GM19438 (cell line): ENCODE measurements around the gene SLC33A1.
"Not testable (repeated sequence)": the region's sequence is repeated elsewhere in the genome, so short reads cannot be mapped to it uniquely, and the experiment has no call there.

ENCODE experiments used
- ATAC-seq: cut with Tn5 transposase; IDR thresholded peaks from one replicate; pipeline ENCODE4 v1.9.1; 2021; ENCODE audit warnings: low read depth; ENCODE audit not compliant: unreplicated experiment

Gene SLC33A1

DNA sequence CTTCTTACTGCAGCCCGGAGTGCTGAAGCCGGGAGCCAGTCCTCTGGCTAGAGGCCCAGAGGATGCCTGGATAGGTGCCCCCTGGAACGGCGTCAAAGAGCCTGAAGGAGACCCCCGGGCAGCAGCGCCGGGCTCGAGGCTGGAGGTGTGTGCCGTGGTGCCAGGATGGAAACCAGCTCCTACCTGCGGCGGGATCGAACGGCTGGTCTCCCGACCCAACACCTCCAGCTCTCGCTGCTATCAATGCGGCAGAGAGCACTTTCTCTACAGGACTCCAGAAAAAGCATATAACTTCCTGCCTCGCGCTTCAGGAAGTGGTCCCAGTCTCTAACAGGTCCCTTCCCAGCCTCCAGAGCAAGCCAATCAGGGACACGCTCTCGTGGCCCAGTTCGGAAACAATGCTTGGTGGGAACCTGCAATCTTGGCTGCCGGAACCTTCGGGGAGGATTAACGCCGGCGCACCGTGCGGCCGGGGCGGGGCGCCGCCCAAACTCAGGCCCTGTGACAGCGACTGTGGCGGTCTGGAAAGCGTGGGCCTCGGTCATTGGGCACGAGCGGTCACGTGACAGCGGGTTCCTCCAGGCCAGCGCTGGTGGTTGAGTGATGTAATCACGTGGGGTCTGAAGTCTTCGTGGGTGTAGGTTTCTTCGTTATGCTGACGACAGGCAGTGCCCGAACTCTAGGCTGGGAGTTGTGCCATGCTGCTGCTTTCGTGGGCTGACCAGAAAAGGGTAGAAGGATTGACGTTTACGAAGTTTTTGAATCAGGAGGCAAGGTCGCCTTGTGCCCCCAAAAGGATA lies at the start of gene SLC33A1:
TSS of gene SLC33A1 (minus strand) at position 287 of the 800 bp plus-strand sequence. CDS start 430 bp downstream, outside the sequence.
- ATAC-seq: peak; percentile 95

DNA sequence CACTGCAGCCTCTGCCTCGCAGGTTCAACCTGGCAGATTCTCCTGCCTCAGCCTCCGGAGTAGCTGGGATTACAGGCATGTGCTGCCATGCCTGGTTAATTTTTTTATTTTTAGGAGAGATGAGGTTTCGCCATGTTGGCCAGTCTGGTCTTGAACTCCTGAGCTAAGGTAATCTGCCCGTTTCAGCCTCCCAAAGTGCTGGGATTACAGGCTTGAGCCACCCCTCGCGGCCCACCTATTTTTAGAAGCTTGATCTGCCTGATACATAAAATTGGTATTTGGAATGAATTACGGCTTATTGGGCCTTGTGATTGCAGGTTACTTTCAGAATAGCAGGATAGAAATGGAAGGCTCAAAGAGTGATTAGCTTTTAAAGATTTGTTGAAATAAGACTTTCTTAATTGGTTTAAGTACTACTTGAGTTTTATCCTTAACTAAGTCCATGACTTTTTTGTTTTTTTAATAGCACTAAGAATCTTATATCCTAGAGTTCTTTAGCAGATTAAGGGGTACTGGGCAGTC lies 41.2 kb upstream of the SLC33A1 start:
- ATAC-seq: no peak

DNA sequence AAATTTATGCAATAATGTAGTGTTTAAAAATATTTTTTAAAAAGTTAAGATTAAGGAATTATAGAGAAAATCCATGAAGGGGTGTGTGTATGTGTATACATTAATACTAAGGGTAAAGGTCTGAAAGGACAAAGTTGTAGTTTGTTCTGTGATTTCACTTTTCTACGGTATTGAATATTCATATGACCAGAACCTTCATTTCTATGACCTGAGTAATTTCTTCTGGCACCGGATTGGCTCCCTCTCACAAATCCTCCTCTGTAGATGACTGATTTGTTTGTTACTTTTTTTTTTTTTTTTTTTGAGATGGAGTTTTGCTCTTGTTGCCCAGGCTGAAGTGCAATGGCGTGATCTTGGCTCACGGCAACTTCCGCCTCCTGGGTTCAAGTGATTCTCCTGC lies 37.1 kb upstream of the SLC33A1 start:
- no peak for ATAC-seq

DNA sequence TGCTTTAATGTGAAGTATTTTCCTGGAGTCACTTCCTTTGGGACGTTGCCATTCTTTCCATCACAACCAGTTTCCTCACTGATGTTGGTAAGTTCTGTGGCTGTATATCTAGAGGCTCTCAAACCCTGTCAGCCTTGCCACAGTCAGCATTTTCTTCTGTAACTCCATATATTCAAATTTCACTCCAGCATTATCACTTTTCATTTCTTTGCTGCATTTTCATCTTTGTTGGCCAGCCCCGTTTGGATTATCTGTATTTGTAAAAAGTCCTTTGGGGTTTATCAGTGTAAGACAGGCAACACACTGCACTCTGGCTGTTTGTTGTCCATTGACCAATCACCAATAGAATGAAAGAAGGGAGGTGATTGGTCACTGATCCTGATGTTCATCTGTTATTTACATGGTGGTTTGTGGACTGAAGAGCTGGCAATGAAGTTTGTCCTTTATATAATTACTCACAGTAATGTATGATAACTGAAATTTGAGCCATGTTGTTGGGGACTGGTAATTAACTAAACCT lies 36.5 kb upstream of the SLC33A1 start:
- ATAC-seq: no peak

DNA sequence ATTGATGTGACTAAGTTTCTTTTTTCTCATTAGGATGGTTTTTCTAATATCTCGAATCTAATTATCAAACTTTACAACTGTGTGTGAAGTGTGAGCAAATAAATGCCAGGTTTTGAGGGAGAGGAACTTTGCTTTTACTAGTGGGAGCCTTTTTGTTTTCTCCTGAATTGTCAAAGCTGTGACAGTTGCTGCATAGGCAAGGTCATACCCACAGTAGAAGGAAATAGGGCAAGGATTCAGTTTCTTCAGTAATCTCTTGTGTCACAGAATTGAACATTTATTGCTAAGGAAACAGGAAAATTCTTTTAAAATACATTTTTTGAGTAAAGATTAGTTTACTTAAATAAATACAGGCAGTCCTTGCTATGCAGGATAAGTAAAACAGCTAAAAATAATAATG lies 35.7 kb upstream of the SLC33A1 start:
- ATAC-seq: no peak

DNA sequence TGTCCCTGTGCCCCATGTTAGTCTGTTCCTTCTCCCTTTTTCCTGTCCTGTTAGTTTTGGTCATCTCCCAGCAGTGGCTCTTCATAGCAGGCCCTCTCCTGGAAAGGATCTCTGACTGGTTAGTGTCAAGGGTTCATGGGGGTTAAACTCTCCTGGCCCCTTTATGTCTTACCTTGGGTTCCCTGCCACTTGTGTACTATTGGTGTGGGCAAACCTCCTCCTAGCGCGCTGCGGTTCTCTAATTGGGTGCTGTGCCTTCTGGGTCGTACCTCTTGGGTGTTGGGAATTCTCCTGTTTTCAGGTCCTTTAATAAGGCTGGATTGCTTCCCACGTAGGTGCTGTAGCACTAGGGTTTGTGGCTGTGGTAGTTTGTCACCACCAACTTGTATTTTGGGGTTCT lies 35.0 kb upstream of the SLC33A1 start:
- no peak for ATAC-seq

DNA sequence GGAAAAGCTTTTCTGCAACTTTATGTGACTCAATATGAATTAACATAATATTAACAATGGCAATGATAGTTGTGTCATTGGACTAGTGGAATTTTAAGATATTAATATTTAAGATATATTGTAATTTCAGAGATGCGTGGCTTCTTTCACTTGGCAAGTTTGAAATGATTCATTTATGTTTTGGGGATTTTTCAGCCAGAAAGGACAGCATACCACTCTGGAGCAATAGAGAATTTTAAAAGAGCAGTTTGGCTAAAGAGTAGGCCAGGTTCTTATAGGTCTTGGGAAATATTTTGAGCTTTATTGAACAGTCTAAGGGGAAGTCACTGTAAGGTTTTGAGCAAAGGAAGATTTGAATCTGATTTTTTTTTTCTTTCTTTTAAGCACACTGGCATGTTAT lies 32.7 kb upstream of the SLC33A1 start:
- no peak for ATAC-seq

DNA sequence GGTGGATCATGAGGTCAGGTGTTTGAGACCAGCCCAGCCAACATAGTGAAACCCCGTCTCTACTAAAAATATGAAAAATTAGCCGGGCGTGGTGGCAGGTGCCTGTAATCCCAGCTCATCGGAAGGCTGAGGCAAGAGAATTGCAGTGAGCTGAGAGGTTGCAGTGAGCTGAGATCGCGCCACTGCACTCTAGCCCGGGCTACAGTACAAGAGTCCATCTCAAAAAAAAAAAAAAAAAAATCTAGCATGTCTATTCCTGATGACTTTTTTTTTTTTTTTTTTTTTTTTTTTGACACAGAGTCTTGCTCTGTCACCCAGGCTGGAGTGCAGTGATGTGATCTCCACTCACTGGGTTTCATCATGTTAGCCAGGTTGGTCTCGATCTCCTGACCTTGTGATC lies 32.1 kb upstream of the SLC33A1 start:
- not testable (repeated sequence) for ATAC-seq

DNA sequence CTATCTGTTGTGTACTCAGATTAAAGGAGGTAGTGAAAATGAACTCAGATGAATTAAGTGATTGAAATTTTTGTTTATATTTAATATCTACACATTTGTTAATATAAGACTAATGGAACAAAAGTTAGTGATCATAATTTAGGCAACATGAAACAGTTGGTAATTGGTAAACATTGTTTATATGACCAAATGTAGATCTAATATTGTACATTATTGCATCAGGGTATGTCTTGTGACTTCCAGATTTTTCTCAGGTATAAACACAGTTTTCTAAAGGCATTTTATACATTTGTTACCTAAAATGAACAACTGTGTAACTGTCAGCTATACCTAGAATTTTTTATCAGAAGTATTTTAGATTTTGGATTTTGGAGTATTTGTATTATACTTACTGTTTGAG lies 31.1 kb upstream of the SLC33A1 start:
- no peak for ATAC-seq

DNA sequence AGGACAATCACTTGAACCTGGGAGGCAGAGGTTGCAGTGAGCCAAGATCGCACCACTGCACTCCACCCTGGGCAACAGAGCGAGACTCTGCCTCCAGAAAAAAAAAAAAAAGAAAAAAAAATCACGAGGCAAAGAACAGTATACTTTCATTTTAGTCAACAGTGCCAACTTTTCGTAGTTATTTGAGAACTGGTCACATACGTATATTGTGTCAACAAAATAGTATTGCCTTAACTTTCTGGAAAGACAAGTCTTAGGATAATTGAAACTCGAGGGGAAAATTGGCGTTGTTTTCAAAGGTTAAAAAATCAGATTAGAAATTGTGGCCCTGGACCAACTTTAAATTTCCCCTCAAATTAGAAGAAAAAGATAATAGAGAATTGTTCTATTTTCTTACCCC lies 30.1 kb upstream of the SLC33A1 start:
- no peak for ATAC-seq

DNA sequence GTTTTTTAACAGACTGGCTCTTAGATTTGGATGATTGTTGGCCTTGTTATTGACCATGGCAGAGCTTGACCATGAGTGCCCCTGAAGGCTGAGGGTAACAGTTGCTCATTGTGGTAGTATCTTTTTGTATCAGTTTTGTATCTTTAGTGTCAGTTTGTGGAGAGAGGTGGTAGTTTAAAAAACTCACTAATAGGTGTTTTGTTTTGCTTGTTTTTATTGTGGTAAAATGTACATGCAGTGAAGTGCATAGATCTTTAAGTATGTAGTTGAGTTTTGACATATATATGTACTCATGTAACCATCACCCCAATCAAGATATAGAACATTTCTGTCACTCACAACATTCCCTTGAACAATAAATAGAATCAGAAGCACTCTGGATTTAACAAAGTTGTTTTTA lies 26.1 kb upstream of the SLC33A1 start:
- no peak for ATAC-seq

DNA sequence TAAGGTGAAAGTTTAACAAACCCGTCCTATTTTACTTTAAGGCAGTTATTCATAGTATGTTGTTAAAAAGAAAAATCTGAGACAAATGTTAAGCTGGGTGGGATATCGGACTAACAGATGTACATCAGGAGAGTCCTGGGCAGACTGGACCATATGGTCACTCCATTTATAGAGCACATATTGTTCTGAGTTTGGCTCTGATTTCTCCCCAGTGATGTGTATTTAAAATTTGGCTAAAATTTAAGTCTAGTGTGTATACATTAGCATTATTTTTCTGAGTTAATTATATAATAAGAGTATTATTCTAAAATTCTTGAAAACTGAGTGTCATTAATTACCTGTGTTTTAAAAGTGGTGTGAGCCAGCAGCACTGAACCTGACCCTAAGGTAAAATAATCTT lies 22.3 kb upstream of the SLC33A1 start:
- no peak for ATAC-seq

DNA sequence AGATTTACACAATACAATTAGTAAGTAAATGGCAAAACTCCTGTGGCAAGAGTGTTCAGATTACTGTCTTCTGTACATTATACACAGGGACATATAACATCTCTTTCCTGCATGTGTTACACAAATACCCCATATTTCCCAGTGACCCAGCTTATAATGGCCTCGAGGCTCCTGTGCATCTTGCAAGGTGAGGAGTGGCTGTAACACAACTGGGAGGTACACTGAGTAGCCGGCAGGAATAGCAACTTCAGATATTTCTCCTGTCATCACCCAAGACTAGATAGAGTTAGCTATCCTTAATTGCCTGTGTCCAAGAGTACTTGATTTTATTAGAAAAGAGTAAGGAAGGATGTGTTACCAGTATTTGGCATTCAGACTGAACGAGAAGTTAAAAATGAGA lies 21.8 kb upstream of the SLC33A1 start:
- ATAC-seq: no peak

DNA sequence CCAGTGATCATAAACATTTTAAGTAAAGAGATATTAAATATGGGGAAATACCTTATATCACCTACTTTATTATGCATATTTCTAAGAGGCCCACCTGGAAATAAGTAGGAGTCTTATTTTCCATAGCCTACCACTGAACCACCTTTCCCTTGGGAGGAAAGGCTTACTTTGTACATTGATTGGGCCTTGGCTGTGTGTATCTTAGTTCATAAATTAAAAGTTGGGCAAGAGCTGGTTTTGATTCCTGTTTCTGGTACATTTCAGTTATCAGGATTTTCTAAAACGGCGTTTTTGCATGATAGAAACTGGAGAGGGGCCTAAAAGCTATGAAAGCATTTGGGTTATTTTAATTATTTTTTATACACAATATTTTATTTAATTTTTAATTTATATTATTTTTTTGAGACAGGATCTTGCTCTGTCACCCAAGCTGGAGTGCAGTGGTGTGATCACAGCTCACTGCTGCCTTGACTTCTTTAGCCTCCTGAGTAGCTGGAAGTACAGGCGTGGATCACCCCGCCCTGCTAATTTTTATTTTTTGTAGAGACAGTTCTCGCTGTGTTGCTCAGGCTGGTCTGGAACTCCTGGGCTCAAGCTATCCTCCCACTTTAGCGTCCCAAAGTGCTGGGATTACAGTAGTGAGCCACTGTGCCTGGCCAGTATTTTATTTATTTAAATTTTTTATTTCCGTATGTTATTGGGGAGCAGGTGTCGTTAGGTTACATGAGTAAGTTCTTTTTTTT lies 18.8 kb upstream of the SLC33A1 start:
- no peak for ATAC-seq

DNA sequence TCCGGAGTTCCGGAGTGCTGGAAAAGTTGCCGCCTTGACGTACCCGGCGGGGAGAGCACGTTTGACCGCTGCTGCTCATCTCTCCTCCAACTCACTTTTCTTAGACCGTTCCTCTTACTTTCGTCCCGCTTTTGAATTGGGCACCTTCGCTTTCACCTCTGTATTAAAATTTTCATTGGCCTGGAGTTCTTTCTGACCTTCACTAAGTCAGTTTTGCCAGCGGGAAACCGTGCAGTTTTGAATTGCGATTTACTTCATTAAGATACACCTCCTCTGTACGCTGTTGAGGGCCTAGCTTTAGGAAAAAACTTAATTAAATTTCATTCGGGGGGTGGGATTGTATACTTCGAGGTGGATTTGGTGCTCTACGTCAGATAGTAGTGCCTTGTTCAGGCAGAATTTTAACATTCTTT lies 17.5 kb upstream of the SLC33A1 start:
- peak; percentile 7 for ATAC-seq

DNA sequence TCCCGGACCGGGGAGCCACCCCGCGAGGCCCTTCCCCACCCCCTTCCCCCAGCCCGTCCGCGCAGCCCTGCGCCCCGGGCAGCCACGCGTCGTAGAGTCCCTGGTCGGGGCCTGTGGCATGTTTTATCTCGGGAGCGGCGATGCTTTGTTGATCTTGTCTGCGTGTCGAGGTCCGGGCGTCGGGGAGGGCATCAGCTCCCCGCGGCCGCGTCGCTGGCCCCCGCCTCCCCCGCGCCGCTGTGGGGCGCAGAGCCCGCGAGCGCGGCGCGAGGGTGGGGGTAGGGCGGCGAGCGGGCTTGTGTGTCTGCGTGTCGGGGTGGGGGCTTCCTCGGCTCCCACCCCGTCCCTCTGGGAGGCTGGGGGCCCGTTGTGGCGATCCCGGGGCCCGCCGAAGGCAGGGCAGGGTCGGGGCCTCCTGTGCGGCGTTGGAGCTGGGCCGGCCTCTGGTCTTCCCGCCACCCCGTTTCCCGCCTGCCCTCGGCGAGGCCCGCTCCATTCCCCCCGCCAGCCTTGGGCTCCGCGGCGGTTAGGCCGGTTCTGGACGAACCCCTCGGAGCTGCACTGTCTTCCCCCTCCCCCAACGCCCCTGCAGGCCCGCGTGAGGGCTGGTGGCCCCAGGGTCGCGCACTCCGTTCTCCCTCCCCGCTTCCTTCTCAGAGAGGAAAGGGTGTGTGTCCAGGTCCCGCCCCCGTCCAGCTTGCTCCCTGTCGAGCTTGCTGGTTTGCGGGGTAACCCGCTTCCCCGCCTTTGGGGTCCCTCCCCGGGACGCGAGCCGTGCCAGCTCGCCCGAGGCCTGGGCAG lies 16.9 kb upstream of the SLC33A1 start:
- peak; percentile 32 for ATAC-seq

DNA sequence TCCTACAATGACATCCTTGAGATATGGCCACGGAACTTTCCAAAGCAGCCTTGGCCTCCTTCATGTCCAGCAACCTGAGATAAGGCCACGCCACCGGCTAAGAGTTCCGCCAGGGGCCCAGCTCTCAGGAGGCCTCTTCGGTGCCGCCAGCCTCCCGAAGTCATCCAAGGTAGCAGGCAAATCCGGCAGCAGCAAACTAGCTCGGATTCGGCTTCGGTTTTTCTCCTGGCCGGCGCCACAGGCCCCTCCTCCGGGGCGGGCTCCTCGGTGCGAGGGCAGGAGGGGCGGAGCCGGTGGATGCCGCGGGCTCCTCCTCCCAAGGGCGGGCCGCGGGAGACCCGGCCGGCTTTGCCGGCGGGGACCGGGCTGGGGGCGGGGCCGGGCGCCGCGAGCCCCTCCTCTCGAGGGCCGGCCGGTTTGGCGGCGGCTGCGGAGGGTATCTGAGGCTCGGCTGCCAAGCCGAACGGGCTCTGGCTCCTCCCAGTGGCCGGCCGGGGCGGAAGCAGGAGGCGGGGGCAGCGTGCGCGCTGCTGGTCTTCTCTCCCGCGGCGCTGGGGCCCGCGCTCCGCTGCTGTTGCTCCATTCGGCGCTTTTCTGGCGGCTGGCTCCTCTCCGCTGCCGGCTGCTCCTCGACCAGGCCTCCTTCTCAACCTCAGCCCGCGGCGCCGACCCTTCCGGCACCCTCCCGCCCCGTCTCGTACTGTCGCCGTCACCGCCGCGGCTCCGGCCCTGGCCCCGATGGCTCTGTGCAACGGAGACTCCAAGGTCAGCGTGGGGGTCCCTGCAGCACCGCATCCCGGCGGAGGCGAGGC lies 16.1 kb upstream of the SLC33A1 start, which contains the start of gene GMPS:
TSS of gene GMPS (plus strand) at position 518 of the 812 bp plus-strand sequence. CDS start at position 739, 221 bp downstream.
- peak; percentile 84 for ATAC-seq

DNA sequence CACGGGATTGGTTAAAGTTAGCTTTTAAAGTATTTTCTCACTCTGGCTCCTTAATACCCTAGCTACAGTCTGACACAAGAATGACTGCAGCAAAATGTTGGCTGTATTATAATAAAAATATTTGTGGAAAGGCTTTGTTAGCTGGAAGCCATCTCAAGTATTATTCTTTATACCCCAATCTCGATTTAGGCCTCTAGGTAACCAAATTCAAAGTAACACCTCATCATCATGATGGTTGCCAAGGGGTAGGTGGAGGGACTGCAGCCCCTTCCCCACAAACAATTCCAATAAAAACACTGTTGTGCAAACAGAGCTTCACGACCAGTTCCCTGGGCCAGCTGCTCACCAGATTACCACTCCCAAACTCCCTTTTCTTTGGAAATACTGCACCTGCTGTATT lies 15.5 kb upstream of the SLC33A1 start:
- no peak for ATAC-seq

DNA sequence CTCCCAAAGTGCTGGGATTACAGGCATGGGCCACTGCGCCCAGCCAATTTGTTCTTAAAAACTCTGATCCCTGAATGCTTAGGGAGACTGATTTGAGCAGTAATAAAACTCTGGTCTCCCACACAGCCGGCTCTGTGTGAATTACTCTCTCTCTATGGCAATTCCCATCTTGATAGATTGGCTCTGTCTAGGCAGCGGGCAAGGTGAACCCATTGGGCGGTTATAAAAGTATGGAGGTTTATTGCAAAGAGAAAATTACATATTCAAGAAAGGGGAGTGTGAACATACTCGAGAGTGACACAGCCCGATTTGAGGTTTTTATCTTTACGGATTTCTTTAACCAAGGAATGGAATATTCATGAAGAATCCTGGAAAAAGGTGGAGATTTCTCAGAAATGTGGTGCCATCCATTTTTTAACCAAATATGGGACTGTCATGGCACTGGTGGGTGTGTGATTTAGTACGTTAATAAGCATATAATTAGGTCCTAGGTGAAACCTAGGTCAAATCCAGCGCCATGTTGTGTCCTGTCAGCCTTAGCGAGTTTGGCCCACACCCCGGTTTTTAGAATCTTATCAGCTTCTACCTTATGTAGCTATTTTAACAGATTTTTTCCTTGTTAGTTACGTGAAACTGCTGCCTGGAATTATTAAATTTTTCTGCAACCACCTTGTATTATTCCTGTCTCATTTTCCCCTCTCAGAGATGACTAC lies 9.0 kb upstream of the SLC33A1 start:
- no peak for ATAC-seq
